ENCODE measurements around the gene AKAP10. TPM values are rescaled to one million over a fixed set of nuclear protein-coding genes. Genes with fewer than 3 reads are reported as not detected.

The AKAP10 gene
- total RNA-seq, 1 donor from 2014 or later: 27.8 TPM

GRCh38 chr17:19873346-19873745 is 104.3 kb downstream of the AKAP10 start:
- DNase-seq (ENCODE audit: low read depth): no peak
- H3K4me3 ChIP-seq (ENCODE audit: insufficient read depth, low read depth, low read length): no peak overlapping the region
- no peak for TF ChIP-seq EZH2 (IDR thresholded peaks at IDR 0.05; ENCODE audit: insufficient read depth, low read length)
- no peak for TF ChIP-seq CTCF (IDR thresholded peaks at IDR 0.05; ENCODE audit: insufficient read depth, low read depth, low read length)

GRCh38 chr17:19868079-19868395 is 109.6 kb downstream of the AKAP10 start:
- peak overlapping the region; percentile 87 for H3K9ac ChIP-seq (ENCODE audit: low read length)
- H3K36me3 Mint-ChIP-seq (ENCODE audit: low read depth, unreplicated experiment): no peaks in the 10 kb centered on the region
- no peak for FAIRE-seq

More at GRCh38 chr17:19873346-19873745, 104.3 kb downstream of the AKAP10 start:
- Mint-ChIP-seq H3K9me3 (ENCODE audit: unreplicated experiment) (no peaks in the 10 kb centered on the region), H3K27ac (ENCODE audit: unreplicated experiment) (no peak overlapping the region), H3K27me3 (ENCODE audit: low read depth, unreplicated experiment) (peaks cover 3% of the 10 kb centered on the region), H3K4me1 (ENCODE audit: low read depth, unreplicated experiment) (no peaks in the 10 kb centered on the region), H3K4me3 (ENCODE audit: unreplicated experiment) (no peak overlapping the region), H3K36me3 (ENCODE audit: low read depth, unreplicated experiment) (no peaks in the 10 kb centered on the region)
- H3K4me2 ChIP-seq (ENCODE audit: low read length): no peak overlapping the region
- H3K9ac ChIP-seq (ENCODE audit: low read length): no peak overlapping the region
- no peaks in the 10 kb centered on the region for H4K20me1 ChIP-seq (ENCODE audit: insufficient read depth, low read length)
- no peaks in the 10 kb centered on the region for H3K9me3 ChIP-seq (ENCODE audit: insufficient read depth, low read depth, low read length)
- no peak for FAIRE-seq
- H3K4me1 ChIP-seq (ENCODE audit: insufficient read depth, low read length): no peaks in the 10 kb centered on the region
- no peak overlapping the region for H2AFZ ChIP-seq (ENCODE audit: low read depth, low read length)
- no peak overlapping the region for H3K27ac ChIP-seq (ENCODE audit: low read depth, low read length)
- H3K36me3 ChIP-seq (ENCODE audit: insufficient read depth, low read length): no peaks in the 10 kb centered on the region
- H3K79me2 ChIP-seq (ENCODE audit: insufficient read depth, low read length): no peaks in the 10 kb centered on the region
- H3K27me3 ChIP-seq (ENCODE audit: insufficient read depth, low read length): peaks cover 2% of the 10 kb centered on the region

More at GRCh38 chr17:19868079-19868395, 109.6 kb downstream of the AKAP10 start:
- H3K4me3 ChIP-seq (ENCODE audit: insufficient read depth, low read depth, low read length): peak overlapping the region; percentile 86
- no peaks in the 10 kb centered on the region for H3K9me3 ChIP-seq (ENCODE audit: insufficient read depth, low read depth, low read length)
- Mint-ChIP-seq H3K4me1 (ENCODE audit: low read depth, unreplicated experiment) (no peaks in the 10 kb centered on the region), H3K27ac (ENCODE audit: unreplicated experiment) (no peak overlapping the region), H3K27me3 (ENCODE audit: low read depth, unreplicated experiment) (no peaks in the 10 kb centered on the region), H3K4me3 (ENCODE audit: unreplicated experiment) (peak overlapping the region; percentile 73), H3K9me3 (ENCODE audit: unreplicated experiment) (no peaks in the 10 kb centered on the region)
- H3K79me2 ChIP-seq (ENCODE audit: insufficient read depth, low read length): peaks cover 4% of the 10 kb centered on the region
- H3K4me2 ChIP-seq (ENCODE audit: low read length): peak overlapping the region; percentile 98
- no peaks in the 10 kb centered on the region for H3K36me3 ChIP-seq (ENCODE audit: insufficient read depth, low read length)
- TF ChIP-seq CTCF (IDR thresholded peaks at IDR 0.05; ENCODE audit: insufficient read depth, low read depth, low read length) (no peak), EZH2 (IDR thresholded peaks at IDR 0.05; ENCODE audit: insufficient read depth, low read length) (no peak)
- H2AFZ ChIP-seq (ENCODE audit: low read depth, low read length): peak overlapping the region; percentile 97
- no peak overlapping the region for H3K27ac ChIP-seq (ENCODE audit: low read depth, low read length)
- DNase-seq (ENCODE audit: low read depth): no peak
- no peaks in the 10 kb centered on the region for H4K20me1 ChIP-seq (ENCODE audit: insufficient read depth, low read length)
- no peaks in the 10 kb centered on the region for H3K27me3 ChIP-seq (ENCODE audit: insufficient read depth, low read length)
- peaks cover 8% of the 10 kb centered on the region for H3K4me1 ChIP-seq (ENCODE audit: insufficient read depth, low read length)
